Measurements from ENCODE around the gene RSRC2.

Gene RSRC2

DNA sequence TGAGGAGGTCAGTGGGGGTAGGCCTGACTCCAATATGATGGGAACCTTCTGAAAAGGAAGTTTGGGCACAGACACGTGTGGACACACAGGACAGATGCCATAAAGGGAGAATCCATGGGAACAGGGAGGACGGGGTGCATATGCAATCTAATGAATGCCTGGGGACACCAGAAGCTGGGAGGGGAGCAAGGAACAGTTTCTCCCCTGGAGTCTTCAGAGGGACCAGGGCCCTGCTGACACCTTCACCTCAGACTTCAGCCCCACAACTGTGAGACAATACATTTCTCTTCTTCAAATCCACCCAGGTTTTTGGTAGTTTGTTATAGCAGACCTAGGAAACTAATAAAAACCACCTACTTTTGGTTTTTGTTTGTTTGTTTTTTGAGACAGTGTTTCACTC is 69.1 kb downstream of the RSRC2 start:
- intact Hi-C loops (cut with DNase I) = no loop called here
- no peak for DNase-seq

DNA sequence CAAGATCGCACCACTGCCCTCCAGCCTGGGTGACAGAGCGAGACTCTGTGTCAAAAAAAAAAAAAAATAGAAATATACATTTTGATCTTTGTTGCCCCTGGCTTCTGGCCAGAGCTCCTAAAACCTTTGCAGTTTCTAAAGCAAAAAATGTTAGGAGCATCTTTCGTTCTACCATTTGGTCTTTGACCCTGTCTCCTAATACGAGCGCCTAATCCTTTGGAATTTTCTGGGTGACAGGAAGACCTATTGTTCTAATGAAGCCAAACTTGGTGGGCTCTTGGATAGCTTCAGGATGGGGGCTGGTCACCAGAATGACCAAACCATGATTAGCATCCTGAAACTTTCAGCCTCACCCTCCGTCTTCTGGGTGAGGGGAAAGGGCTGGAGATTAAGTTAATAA is 72.0 kb downstream of the RSRC2 start:
- intact Hi-C loops (cut with DNase I) = no loop called here
- peak in 1 of 10 donors; percentile 58 for DNase-seq

DNA sequence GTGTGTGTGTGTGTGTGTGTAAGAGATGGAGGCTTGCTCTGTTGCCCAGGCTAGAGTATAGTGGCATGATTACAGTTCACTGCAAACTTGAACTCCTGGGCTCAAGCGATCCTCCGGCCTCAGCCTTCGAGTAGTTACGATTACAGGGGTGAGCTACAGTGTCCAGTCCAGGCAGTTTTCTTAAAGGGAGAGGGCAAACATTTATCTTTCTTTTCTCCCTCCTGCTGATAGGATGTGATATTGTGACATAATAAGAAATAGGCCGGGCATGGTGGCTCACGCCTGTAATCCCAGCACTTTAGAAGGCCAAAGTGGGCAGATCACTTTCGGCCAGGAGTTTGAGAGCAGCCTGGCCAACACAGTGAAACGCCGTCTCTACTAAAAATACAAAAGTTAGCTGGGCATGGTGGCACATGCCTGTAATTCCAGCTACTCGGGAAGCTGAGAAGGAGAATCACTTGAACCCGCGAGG is 72.5 kb downstream of the RSRC2 start:
- intact Hi-C loops (cut with DNase I) = no loop called here
- peak in 3 of 10 donors; percentile 3 to 36 (median 22) for DNase-seq

All from posterior cingulate gyrus (tissue), 11 donors.